Fibroblast of mammary gland (primary cell): ENCODE measurements around the gene SPX.

Experiments used
- DNase-seq: peaks from one replicate; pipeline ENCODE4 v3.0.0-alpha.2; 2010; ENCODE audit warnings: low read depth
- H3K4me3 ChIP-seq: 2 replicates; pipeline ENCODE4 v1.5.1; 2011; ENCODE audit warnings: low read depth, mild to moderate bottlenecking, low read length, moderate library complexity; ENCODE audit not compliant: control insufficient read depth
- CTCF ChIP-seq: conservative IDR thresholded peaks from 2 replicates; pipeline ENCODE4 v1.5.1; 2011; ENCODE audit warnings: low read depth, low read length, inconsistent platforms; ENCODE audit not compliant: control insufficient read depth, insufficient read depth

The SPX gene

GRCh38 chr12:21529456-21529855, 3.4 kb downstream of the SPX start:
- no peak for TF ChIP-seq CTCF
- H3K4me3 ChIP-seq: no peak overlapping the region
- no peak for DNase-seq

GRCh38 chr12:21538061-21538653, 12.1 kb downstream of the SPX start:
- no peak for TF ChIP-seq CTCF

DNA sequence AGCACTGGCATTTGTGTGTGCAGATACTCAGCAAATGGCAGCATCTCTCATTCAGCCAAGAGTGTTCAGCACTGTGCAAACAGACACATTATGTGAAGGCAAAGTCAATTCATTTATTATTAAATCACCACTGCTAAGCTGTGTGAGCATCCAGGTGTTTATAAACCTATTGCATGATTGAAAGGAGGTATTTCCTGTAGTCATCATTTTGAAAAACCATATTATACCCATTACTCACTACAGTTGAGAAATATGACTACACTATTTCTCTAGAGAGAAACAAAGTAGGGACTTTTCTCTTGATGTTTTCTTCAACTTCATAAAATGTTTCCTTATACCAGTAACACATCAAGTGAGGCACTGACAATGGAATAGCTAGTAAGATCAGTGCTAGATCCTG, 13.7 kb downstream of the SPX start:
- TF ChIP-seq CTCF: no peak

More at GRCh38 chr12:21538061-21538653, 12.1 kb downstream of the SPX start:
- peak; percentile 19 for DNase-seq
- H3K4me3 ChIP-seq: no peak overlapping the region

GRCh38 chr12:21541773-21542172, 15.7 kb downstream of the SPX start:
- DNase-seq: no peak
- TF ChIP-seq CTCF: no peak
- H3K4me3 ChIP-seq: no peak overlapping the region

More for the DNA sequence above, 13.7 kb downstream of the SPX start:
- no peak for DNase-seq
- H3K4me3 ChIP-seq: no peak overlapping the region

GRCh38 chr12:21542403-21542802, 16.3 kb downstream of the SPX start:
- DNase-seq: no peak
- no peak for TF ChIP-seq CTCF
- no peak overlapping the region for H3K4me3 ChIP-seq

- TF ChIP-seq CTCF: no peak
- no peak overlapping the region for H3K4me3 ChIP-seq
- no peak for DNase-seq
Observed at GRCh38 chr12:21543151-21543550, 17.1 kb downstream of the SPX start.

DNA sequence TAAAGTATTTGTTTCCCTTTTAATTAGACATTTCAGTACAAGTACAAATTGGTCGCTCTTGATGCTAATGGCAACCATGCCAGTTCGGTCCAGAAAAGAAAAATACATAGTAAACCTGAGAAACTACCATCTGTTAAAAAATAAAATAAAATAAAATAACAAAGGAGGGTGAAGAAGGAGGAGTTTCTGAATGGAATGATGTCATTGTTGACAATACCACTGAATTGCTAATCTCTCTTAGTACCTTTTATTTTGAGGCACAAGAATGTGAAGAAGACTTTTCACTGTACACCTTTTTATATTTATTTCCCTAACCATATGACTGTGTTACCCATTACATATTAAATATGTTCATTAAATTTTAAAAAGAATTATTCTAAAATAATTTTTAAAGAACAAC, 19.5 kb downstream of the SPX start:
- no peak overlapping the region for H3K4me3 ChIP-seq
- no peak for TF ChIP-seq CTCF
- DNase-seq: no peak
